ENCODE measurements around the gene CHD6. TPM values are rescaled to one million over a fixed set of nuclear protein-coding genes. Genes with fewer than 3 reads are reported as not detected.

Gene CHD6
- total and polyA plus RNA-seq, 2 experiments from 2014 or later: 41.0 to 158 TPM

GRCh38 chr20:41654884-41655283 lies 36.7 kb upstream of the CHD6 start:
- no peaks in the 10 kb centered on the region for H3K36me3 Mint-ChIP-seq (ENCODE audit: low read depth)
- peak; percentile 67 for DNase-seq (ENCODE audit: low spot score)
- peaks cover 22% of the 10 kb centered on the region for H3K4me1 Mint-ChIP-seq
- no peaks in the 10 kb centered on the region for H3K27me3 Mint-ChIP-seq (ENCODE audit: insufficient read depth, low read depth, poor library complexity)
- H3K9me3 Mint-ChIP-seq: no peaks in the 10 kb centered on the region
- H3F3A ChIP-seq (replicated peaks; ENCODE audit: low read depth): no peaks in the 10 kb centered on the region
- H3K27ac Mint-ChIP-seq: no peak overlapping the region
- H3K4me2 ChIP-seq: no peak overlapping the region
- no peaks in the 10 kb centered on the region for H3K27me3 ChIP-seq (ENCODE audit: insufficient read depth)
- H3K9me2 ChIP-seq (ENCODE audit: insufficient read depth): no peaks in the 10 kb centered on the region
- TF ChIP-seq ZNF462 (CRISPR knock-in tag; IDR thresholded peaks at IDR 0.05): peak; percentile 34; the same call in 1 of the 2 replicates
- TF ChIP-seq EZH2phosphoT487 (IDR thresholded peaks at IDR 0.05; ENCODE audit: unreplicated experiment): no peak
- TF ChIP-seq REST (IDR thresholded peaks at IDR 0.05; ENCODE audit: unreplicated experiment): peak; percentile 83
- peaks cover 18% of the 10 kb centered on the region for H3K4me1 ChIP-seq (ENCODE audit: insufficient read depth)
- no peaks in the 10 kb centered on the region for H4K20me1 ChIP-seq (replicated peaks; ENCODE audit: insufficient read depth)
- H3K4me3 ChIP-seq: no peak overlapping the region
- H3K36me3 ChIP-seq (ENCODE audit: insufficient read depth): no peaks in the 10 kb centered on the region
- no peak overlapping the region for H3K27ac ChIP-seq (ENCODE audit: low read depth)
- peak; percentile 95 for ATAC-seq
- no peak overlapping the region for H2AFZ ChIP-seq
- no peak overlapping the region for H3K4me3 Mint-ChIP-seq
- H3K79me2 ChIP-seq (replicated peaks; ENCODE audit: insufficient read depth): no peaks in the 10 kb centered on the region
